H9 (cell line): ENCODE measurements around the gene NSUN6. TPM values are rescaled to one million over a fixed set of nuclear protein-coding genes. Genes with fewer than 3 reads are reported as not detected.

Experiments
- DNase-seq: peaks from one replicate; pipeline ENCODE4 v3.0.0-alpha.2; 2017
- H2AFZ ChIP-seq: one replicate; pipeline ENCODE4 v1.6.1; 2013; ENCODE audit warnings: mild to moderate bottlenecking, low read length, control low read depth, moderate library complexity
- H2AK5ac ChIP-seq: 2 replicates; pipeline ENCODE4 v1.6.1; 2013; ENCODE audit warnings: low read length, control low read depth, mixed read lengths; ENCODE audit not compliant: insufficient read length
- H2BK120ac ChIP-seq: one replicate; pipeline ENCODE4 v1.6.1; 2013; ENCODE audit warnings: low read depth, mild to moderate bottlenecking, low read length, control low read depth, inconsistent platforms; ENCODE audit not compliant: poor library complexity, severe bottlenecking
- H2BK12ac ChIP-seq: 2 replicates; pipeline ENCODE4 v1.6.1; 2013; ENCODE audit warnings: low read length, control low read depth, mixed read lengths, low read depth; ENCODE audit not compliant: insufficient read length
- H2BK15ac ChIP-seq: 2 replicates; pipeline ENCODE4 v1.6.1; 2013; ENCODE audit warnings: low read depth, low read length, control low read depth
- H2BK20ac ChIP-seq: one replicate; pipeline ENCODE4 v1.6.1; 2013; ENCODE audit warnings: low read depth, mild to moderate bottlenecking, low read length, control low read depth, inconsistent platforms; ENCODE audit not compliant: poor library complexity, severe bottlenecking
- H2BK5ac ChIP-seq: 2 replicates; pipeline ENCODE4 v1.6.1; 2013; ENCODE audit warnings: low read length, control low read depth, mixed read lengths; ENCODE audit not compliant: insufficient read length
- H3K14ac ChIP-seq: 2 replicates; pipeline ENCODE4 v1.6.1; 2013; ENCODE audit warnings: low read length, control low read depth; ENCODE audit not compliant: insufficient read depth
- H3K18ac ChIP-seq: 2 replicates; pipeline ENCODE4 v1.6.1; 2013; ENCODE audit warnings: low read depth, mild to moderate bottlenecking, mixed read lengths, low read length, control low read depth; ENCODE audit not compliant: insufficient read length
- H3K23ac ChIP-seq: 2 replicates; pipeline ENCODE4 v1.6.1; 2013; ENCODE audit warnings: low read length, control low read depth, mixed read lengths, low read depth; ENCODE audit not compliant: insufficient read length
- H3K23me2 ChIP-seq: 2 replicates; pipeline ENCODE4 v1.6.1; 2013; ENCODE audit warnings: low read depth, mild to moderate bottlenecking, mixed read lengths, low read length, control low read depth; ENCODE audit not compliant: insufficient read length, poor library complexity, severe bottlenecking
- H3K27ac ChIP-seq: 2 replicates; pipeline ENCODE4 v1.5.1; 2013; ENCODE audit warnings: low read length, control low read depth, mixed read lengths, low read depth; ENCODE audit not compliant: insufficient read length
- H3K27me3 ChIP-seq: 2 replicates; pipeline ENCODE4 v1.6.1; 2013; ENCODE audit warnings: low read length, control low read depth, inconsistent platforms; ENCODE audit not compliant: insufficient read depth
- H3K4ac ChIP-seq: 2 replicates; pipeline ENCODE4 v1.6.1; 2013; ENCODE audit warnings: low read depth, mild to moderate bottlenecking, control low read depth, inconsistent platforms, low read length, moderate library complexity
- H3K4me1 ChIP-seq: 2 replicates; pipeline ENCODE4 v1.6.1; 2013; ENCODE audit warnings: low read length, control low read depth, inconsistent platforms; ENCODE audit not compliant: insufficient read depth
- H3K4me2 ChIP-seq: 2 replicates; pipeline ENCODE4 v1.6.1; 2013; ENCODE audit warnings: low read length, control low read depth, mixed read lengths; ENCODE audit not compliant: insufficient read length, insufficient read depth
- H3K56ac ChIP-seq: 2 replicates; pipeline ENCODE4 v1.6.1; 2013; ENCODE audit warnings: low read depth, mild to moderate bottlenecking, mixed read lengths, low read length, control low read depth; ENCODE audit not compliant: insufficient read length
- H3K79me1 ChIP-seq: 2 replicates; pipeline ENCODE4 v1.6.1; 2013; ENCODE audit warnings: low read depth, mild to moderate bottlenecking, moderate library complexity, low read length, control low read depth, inconsistent platforms; ENCODE audit not compliant: insufficient read depth, poor library complexity, severe bottlenecking
- H3K79me2 ChIP-seq: 2 replicates; pipeline ENCODE4 v1.6.1; 2013; ENCODE audit warnings: low read length, control low read depth, inconsistent platforms; ENCODE audit not compliant: insufficient read depth
- H3K9ac ChIP-seq: 2 replicates; pipeline ENCODE4 v1.6.1; 2013; ENCODE audit warnings: low read length, control low read depth, mixed read lengths; ENCODE audit not compliant: insufficient read length; ENCODE audit errors: extremely low read depth
- H3K9me3 ChIP-seq: one replicate; pipeline ENCODE4 v1.6.1; 2013; ENCODE audit warnings: low read depth, low read length, inconsistent platforms; ENCODE audit not compliant: control insufficient read depth
- H3T11ph ChIP-seq: one replicate; pipeline ENCODE4 v1.6.1; 2013; ENCODE audit warnings: mild to moderate bottlenecking, low read length, control low read depth, inconsistent platforms
- H4K20me1 ChIP-seq: one replicate; pipeline ENCODE4 v1.6.1; 2013; ENCODE audit not compliant: control insufficient read depth, insufficient read length, insufficient read depth
- H4K5ac ChIP-seq: 2 replicates; pipeline ENCODE4 v1.6.1; 2013; ENCODE audit warnings: low read depth, mild to moderate bottlenecking, mixed read lengths, low read length, control low read depth; ENCODE audit not compliant: insufficient read length
- H4K8ac ChIP-seq: replicated peaks from 2 replicates; pipeline ENCODE4 v1.6.1; 2013; ENCODE audit warnings: low read length, control low read depth, mixed read lengths, low read depth; ENCODE audit not compliant: insufficient read length
- H4K91ac ChIP-seq: 2 replicates; pipeline ENCODE4 v1.6.1; 2013; ENCODE audit warnings: low read depth, mild to moderate bottlenecking, moderate library complexity, mixed read lengths, low read length, control low read depth; ENCODE audit not compliant: insufficient read length
- H3K27ac Mint-ChIP-seq, 3 experiments: 2 replicates in 2 of 3; 3 replicates in 1 of 3; pipeline ENCODE4 v1.8.0; 2020 to 2021; ENCODE audit warnings: mixed read lengths in 3 of 3, mild to moderate bottlenecking in 1 of 3, moderate library complexity in 1 of 3
- H3K27me3 Mint-ChIP-seq: 2 replicates; pipeline ENCODE4 v1.8.0; 2021; ENCODE audit warnings: low read depth, mild to moderate bottlenecking, moderate library complexity, mixed read lengths
- H3K36me3 Mint-ChIP-seq, 3 experiments: 2 replicates in 2 of 3; 3 replicates in 1 of 3; pipeline ENCODE4 v1.8.0; 2020 to 2021; ENCODE audit warnings: low read depth in 3 of 3, mixed read lengths in 3 of 3; ENCODE audit not compliant: insufficient read depth in 1 of 3
- H3K4me1 Mint-ChIP-seq, 2 experiments: 2 replicates each; pipeline ENCODE4 v1.8.0; 2020; ENCODE audit warnings: mixed read lengths in 2 of 2
- H3K4me3 Mint-ChIP-seq, 2 experiments: 2 replicates in 1 of 2; 3 replicates in 1 of 2; pipeline ENCODE4 v1.8.0; 2020 to 2021; ENCODE audit warnings: mild to moderate bottlenecking in 2 of 2, mixed read lengths in 2 of 2, moderate library complexity in 1 of 2
- H3K9me3 Mint-ChIP-seq, 2 experiments: 2 replicates in 1 of 2; 3 replicates in 1 of 2; pipeline ENCODE4 v1.8.0; 2020; ENCODE audit warnings: mild to moderate bottlenecking in 2 of 2, mixed read lengths in 2 of 2, moderate library complexity in 1 of 2
- WGBS: extraction: QIAGEN DNeasy Blood & Tissue Kit; methylation state at CpG from one replicate; pipeline ENCODE4 v1.1.7; 2013; ENCODE audit warnings: missing lambda C conversion rate, low lambda C conversion rate, mixed read lengths; ENCODE audit not compliant: insufficient read length; ENCODE audit errors: extremely low coverage; 5-methylcytosine and 5-hydroxymethylcytosine counted together
- total RNA-seq: library from RNA; stranded (reverse); gene quantifications from 2 replicates; pipeline ENCODE4 v1.2.1, GENCODE V29; 2021
- TF ChIP-seq, protein P1 (sequence below): fragments of 200-600 bp; sonication (generic); conservative IDR thresholded peaks from 3 replicates; pipeline ENCODE4 v1.8.0; 2021; ENCODE audit warnings: antibody characterized with exemption, mild to moderate bottlenecking

Gene NSUN6
- total RNA-seq, 1 experiment from 2014 or later = 11.9 TPM

DNA sequence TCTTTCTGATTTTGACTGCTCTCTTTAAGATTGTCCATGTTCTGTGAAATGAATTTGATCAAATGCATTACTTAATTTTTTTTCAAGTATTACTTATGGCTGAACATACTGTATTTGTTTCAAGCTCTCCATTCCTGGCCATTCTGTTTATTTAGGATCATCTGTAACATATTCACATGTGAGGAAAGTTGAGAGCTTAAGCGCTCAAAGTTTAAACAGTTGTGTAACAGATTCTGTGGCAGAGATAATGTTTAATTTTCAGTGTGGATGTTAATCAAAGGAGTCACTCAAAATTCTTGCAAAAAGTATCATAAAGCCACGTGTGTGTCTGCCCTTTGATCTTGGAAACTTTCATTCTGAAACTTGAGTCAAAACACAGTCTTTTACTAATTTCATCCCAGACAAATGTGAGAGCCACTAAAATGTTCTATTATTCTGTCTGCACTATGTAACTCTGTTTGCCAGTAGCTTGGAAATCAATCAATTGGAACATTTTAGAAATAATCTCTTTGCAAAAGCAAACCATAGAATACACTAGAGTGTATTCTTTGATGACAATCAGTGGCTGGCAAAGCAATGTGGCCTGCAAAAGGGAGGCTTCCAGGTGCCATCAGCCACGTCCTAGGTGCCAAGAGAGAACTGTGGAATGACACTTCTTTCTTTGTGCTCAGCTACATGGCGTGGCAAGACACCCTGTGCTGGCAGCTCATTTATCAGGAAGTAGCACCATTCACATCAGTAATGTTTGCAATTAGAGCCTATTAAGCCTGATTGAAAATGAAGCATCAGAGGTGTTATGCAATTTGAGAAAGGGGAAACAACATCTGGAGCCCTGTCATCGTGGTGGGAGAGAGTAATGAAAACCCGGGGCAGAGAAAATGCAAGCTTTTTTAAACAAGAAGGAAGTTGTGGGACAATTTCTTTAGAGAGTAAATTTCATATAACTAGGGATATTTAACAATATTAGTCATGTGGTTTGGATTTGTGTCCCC lies 48.8 kb upstream of the NSUN6 start:
- H3K79me2 ChIP-seq = no peaks in the 10 kb centered on the region
- Mint-ChIP-seq H3K4me3 (no peak overlapping the region), H3K36me3 (peaks cover 0 to 7% (median 3%) of the 10 kb centered on the region in 3 experiments; a peak in 3 of 7 replicates), H3K27me3 (no peaks in the 10 kb centered on the region), H3K27ac (no peak overlapping the region; a peak in 1 of 7 replicates), H3K9me3 (peaks cover 2 to 5% of the 10 kb centered on the region in 2 experiments; a peak in 3 of 5 replicates), H3K4me1 (no peaks in the 10 kb centered on the region)
- no peak overlapping the region for H2AK5ac ChIP-seq
- WGBS = no CpG with 5 or more reads among the region's 6 CpGs
- H2AFZ ChIP-seq = no peak overlapping the region
- no peak overlapping the region for H3K23ac ChIP-seq
- no peak for DNase-seq
- no peak overlapping the region for H3K9ac ChIP-seq
- no peaks in the 10 kb centered on the region for H4K20me1 ChIP-seq
- TF ChIP-seq, protein P1, sequence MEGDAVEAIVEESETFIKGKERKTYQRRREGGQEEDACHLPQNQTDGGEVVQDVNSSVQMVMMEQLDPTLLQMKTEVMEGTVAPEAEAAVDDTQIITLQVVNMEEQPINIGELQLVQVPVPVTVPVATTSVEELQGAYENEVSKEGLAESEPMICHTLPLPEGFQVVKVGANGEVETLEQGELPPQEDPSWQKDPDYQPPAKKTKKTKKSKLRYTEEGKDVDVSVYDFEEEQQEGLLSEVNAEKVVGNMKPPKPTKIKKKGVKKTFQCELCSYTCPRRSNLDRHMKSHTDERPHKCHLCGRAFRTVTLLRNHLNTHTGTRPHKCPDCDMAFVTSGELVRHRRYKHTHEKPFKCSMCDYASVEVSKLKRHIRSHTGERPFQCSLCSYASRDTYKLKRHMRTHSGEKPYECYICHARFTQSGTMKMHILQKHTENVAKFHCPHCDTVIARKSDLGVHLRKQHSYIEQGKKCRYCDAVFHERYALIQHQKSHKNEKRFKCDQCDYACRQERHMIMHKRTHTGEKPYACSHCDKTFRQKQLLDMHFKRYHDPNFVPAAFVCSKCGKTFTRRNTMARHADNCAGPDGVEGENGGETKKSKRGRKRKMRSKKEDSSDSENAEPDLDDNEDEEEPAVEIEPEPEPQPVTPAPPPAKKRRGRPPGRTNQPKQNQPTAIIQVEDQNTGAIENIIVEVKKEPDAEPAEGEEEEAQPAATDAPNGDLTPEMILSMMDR = no peak
- H2BK20ac ChIP-seq = no peak overlapping the region
- H3K56ac ChIP-seq = no peak overlapping the region
- H3K27ac ChIP-seq = no peak overlapping the region
- H3K18ac ChIP-seq = no peak overlapping the region
- H4K91ac ChIP-seq = no peak overlapping the region
- H3K23me2 ChIP-seq = no peaks in the 10 kb centered on the region
- H2BK12ac ChIP-seq = no peak overlapping the region
- no peak overlapping the region for H3K14ac ChIP-seq
- H3K79me1 ChIP-seq = no peaks in the 10 kb centered on the region
- H3K4ac ChIP-seq = no peak overlapping the region
- no peak overlapping the region for H2BK5ac ChIP-seq
- H3K4me2 ChIP-seq = no peak overlapping the region
- H2BK15ac ChIP-seq = no peak overlapping the region
- H3T11ph ChIP-seq = no peak overlapping the region
- no peaks in the 10 kb centered on the region for H3K4me1 ChIP-seq
- H3K9me3 ChIP-seq = no peaks in the 10 kb centered on the region
- no peak overlapping the region for H4K8ac ChIP-seq
- no peak overlapping the region for H2BK120ac ChIP-seq
- H4K5ac ChIP-seq = no peak overlapping the region
- H3K27me3 ChIP-seq = no peaks in the 10 kb centered on the region
